ENCODE results near the gene ING5.
A peak's percentile ranks its signal among the peaks of the same experiment; 100 is the strongest.
"Not testable (repeated sequence)": the region's sequence is repeated elsewhere in the genome, so short reads cannot be mapped to it uniquely, and the experiment has no call there.

ING5 gene

GRCh38 chr2:241701399-241702154 is at the start of gene ING5:
TSS of gene ING5 (plus strand) at chr2:241702039. CDS start at chr2:241702066, 27 bp downstream.
- DNase-seq (ENCODE audit: low read depth) = peak; percentile 95

- DNase-seq (ENCODE audit: low read depth) = no peak
These were observed 49.7 kb upstream of the ING5 start for GRCh38 chr2:241652142-241652541.

GRCh38 chr2:241652722-241653121 is 49.1 kb upstream of the ING5 start:
- DNase-seq (ENCODE audit: low read depth) = no peak

- DNase-seq (ENCODE audit: low read depth) = no peak
These were observed 48.6 kb upstream of the ING5 start for GRCh38 chr2:241653210-241653750.

- DNase-seq (ENCODE audit: low read depth) = no peak
These were observed 47.3 kb upstream of the ING5 start for GRCh38 chr2:241654551-241654950.

- DNase-seq (ENCODE audit: low read depth) = no peak
These were observed 46.2 kb upstream of the ING5 start for GRCh38 chr2:241655516-241656189.

- no peak for DNase-seq (ENCODE audit: low read depth)
These were observed 45.6 kb upstream of the ING5 start for GRCh38 chr2:241656190-241656741.

GRCh38 chr2:241657786-241658254 is 44.0 kb upstream of the ING5 start:
- no peak for DNase-seq (ENCODE audit: low read depth)

- no peak for DNase-seq (ENCODE audit: low read depth)
These were observed 43.5 kb upstream of the ING5 start for GRCh38 chr2:241658296-241658695.

GRCh38 chr2:241659150-241659739 is 42.6 kb upstream of the ING5 start:
- DNase-seq (ENCODE audit: low read depth) = no peak

- DNase-seq (ENCODE audit: low read depth) = no peak
These were observed 41.1 kb upstream of the ING5 start for GRCh38 chr2:241660593-241661213.

- DNase-seq (ENCODE audit: low read depth) = not testable (repeated sequence)
These were observed 39.1 kb upstream of the ING5 start for GRCh38 chr2:241662731-241663130.

GRCh38 chr2:241665731-241666440 is 36.0 kb upstream of the ING5 start:
- DNase-seq (ENCODE audit: low read depth) = no peak

- DNase-seq (ENCODE audit: low read depth) = no peak
These were observed 35.0 kb upstream of the ING5 start for GRCh38 chr2:241666627-241667400.

GRCh38 chr2:241668354-241668753 is 33.5 kb upstream of the ING5 start:
- DNase-seq (ENCODE audit: low read depth) = no peak

GRCh38 chr2:241668839-241669238 is 33.0 kb upstream of the ING5 start:
- no peak for DNase-seq (ENCODE audit: low read depth)

GRCh38 chr2:241670333-241671110 is 31.3 kb upstream of the ING5 start:
- DNase-seq (ENCODE audit: low read depth) = no peak

- no peak for DNase-seq (ENCODE audit: low read depth)
These were observed 30.2 kb upstream of the ING5 start for GRCh38 chr2:241671457-241672240.
